GM04503 (cell line): ENCODE measurements around the gene MYO5B.

ENCODE experiments used
- DNase-seq: peaks from one replicate; pipeline ENCODE4 v3.0.0-alpha.2; 2012; ENCODE audit warnings: low read depth

The MYO5B gene

GRCh38 chr18:50188652-50189051 lies 6.3 kb downstream of the MYO5B start:
- no peak for DNase-seq

- no peak for DNase-seq
These were observed 7.3 kb downstream of the MYO5B start for GRCh38 chr18:50187659-50188058.

- DNase-seq, result no peak
These were observed 8.6 kb downstream of the MYO5B start for GRCh38 chr18:50186385-50186784.

GRCh38 chr18:50183556-50183955 lies 11.4 kb downstream of the MYO5B start:
- no peak for DNase-seq

GRCh38 chr18:50182511-50182910 lies 12.4 kb downstream of the MYO5B start:
- DNase-seq, result no peak

GRCh38 chr18:50181590-50181989 lies 13.4 kb downstream of the MYO5B start:
- DNase-seq, result no peak

GRCh38 chr18:50179465-50179864 lies 15.5 kb downstream of the MYO5B start:
- no peak for DNase-seq

- no peak for DNase-seq
These were observed 17.5 kb downstream of the MYO5B start for GRCh38 chr18:50177294-50177992.

- DNase-seq, result no peak
These were observed 22.6 kb downstream of the MYO5B start for GRCh38 chr18:50172367-50172766.

GRCh38 chr18:50171406-50171805 lies 23.5 kb downstream of the MYO5B start:
- DNase-seq, result no peak

GRCh38 chr18:50170004-50170403 lies 24.9 kb downstream of the MYO5B start:
- no peak for DNase-seq

- DNase-seq, result no peak
These were observed 25.8 kb downstream of the MYO5B start for GRCh38 chr18:50169149-50169548.

GRCh38 chr18:50167966-50168365 lies 27.0 kb downstream of the MYO5B start:
- DNase-seq, result no peak

GRCh38 chr18:50166901-50167300 lies 28.0 kb downstream of the MYO5B start:
- DNase-seq, result no peak

GRCh38 chr18:50163505-50163904 lies 31.4 kb downstream of the MYO5B start:
- DNase-seq, result no peak

GRCh38 chr18:50162486-50163304 lies 32.3 kb downstream of the MYO5B start:
- DNase-seq, result no peak

- DNase-seq, result no peak
These were observed 33.2 kb downstream of the MYO5B start for GRCh38 chr18:50161597-50162205.

- no peak for DNase-seq
These were observed 35.3 kb downstream of the MYO5B start for GRCh38 chr18:50159654-50160046.

- DNase-seq, result no peak
These were observed 35.9 kb downstream of the MYO5B start for GRCh38 chr18:50158866-50159653.

GRCh38 chr18:50155406-50155805 lies 39.5 kb downstream of the MYO5B start:
- DNase-seq, result no peak

GRCh38 chr18:50154420-50154819 lies 40.5 kb downstream of the MYO5B start:
- no peak for DNase-seq

GRCh38 chr18:50152900-50153299 lies 42.0 kb downstream of the MYO5B start:
- DNase-seq, result no peak
